ENCODE results near the gene NTSR1.

DNA sequence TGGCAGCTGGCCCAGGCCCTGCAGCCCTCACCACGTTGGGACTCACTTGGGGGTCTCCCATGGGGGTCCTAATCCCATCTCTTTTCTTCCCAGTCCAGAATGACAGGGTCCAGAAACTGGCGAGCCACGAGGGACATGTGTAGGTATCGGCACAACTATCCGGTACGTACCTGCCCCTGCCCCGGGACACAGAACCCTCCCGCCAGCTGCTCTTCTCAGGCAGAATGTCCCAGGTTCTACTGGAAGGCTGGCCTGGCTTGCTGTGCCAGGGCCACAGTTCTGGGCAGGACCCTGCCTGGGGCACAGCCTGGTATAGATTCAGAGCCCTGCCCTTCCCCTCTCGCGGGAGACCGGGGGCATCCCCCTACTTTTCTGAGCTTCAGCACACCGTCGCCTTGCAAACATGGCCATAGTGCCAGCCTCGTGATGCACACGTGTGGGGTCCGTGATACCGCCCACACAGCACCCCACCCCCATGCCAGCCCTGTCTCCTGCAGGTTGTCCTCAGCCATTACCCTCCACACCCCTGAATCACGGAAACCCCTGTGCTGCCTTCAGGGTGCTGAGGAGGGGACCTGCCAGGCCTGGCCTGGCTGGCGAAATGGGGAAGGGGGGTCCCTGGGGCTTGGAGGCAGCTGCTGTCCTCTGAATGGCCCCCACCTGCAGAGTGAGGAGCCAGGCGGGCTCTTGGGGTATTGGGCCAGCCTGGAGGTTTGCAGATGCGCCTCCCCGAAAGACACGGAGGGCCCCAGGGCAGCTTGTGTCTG, 99.0 kb downstream of the NTSR1 start:
- TF ChIP-seq CTCF (IDR thresholded peaks at IDR 0.05) (no peak), ZFX (IDR thresholded peaks at IDR 0.05; ENCODE audit: borderline replicate concordance) (no peak)
